ENCODE data around the gene PRDX1.

DNA sequence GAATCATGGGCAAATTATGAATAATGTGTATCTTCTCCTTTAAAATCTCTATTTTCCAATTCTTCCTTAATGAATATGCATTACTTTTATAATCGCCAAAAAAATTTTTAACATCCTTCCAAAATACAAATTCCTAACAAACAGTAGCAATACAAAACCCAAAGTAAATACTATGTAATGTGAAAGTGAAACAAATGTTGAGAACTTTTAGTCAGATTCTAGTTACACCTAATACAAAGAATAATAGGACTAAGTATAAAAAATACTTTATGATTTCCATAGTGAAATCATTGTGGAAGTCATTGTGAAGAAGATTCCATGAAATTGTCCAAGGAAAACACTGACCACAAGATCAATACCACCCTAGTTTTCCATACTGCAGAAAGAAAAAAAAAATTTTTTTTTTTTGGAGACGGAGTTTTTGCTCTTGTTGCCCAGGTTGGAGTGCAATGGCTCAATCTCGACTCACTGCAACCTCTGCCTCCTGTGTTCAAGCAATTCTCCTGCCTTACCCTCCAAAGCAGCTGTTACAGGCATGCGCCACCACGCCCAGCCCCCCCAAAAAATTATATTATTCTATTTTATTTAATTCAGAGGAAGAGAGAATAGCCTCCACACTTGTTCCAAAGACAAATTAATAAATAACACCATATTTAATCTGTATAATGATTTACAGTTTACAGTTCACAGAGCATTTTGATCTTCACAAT lies 42.5 kb downstream of the PRDX1 start:
- no peak for TF ChIP-seq CREB1 (IDR thresholded peaks at IDR 0.05)
- TF ChIP-seq CREB1 (CRISPR knock-in tag; IDR thresholded peaks at IDR 0.05), result no peak
- TF ChIP-seq SP4 (CRISPR knock-in tag; IDR thresholded peaks at IDR 0.05), result no peak
- no peak for TF ChIP-seq FOXP1 (IDR thresholded peaks at IDR 0.05)
- TF ChIP-seq FOXP1 (CRISPR knock-in tag; IDR thresholded peaks at IDR 0.05), result no peak
- TF ChIP-seq SIN3A (IDR thresholded peaks at IDR 0.05; ENCODE audit: borderline replicate concordance, low read depth, low read length), result no peak
- TF ChIP-seq ZNF570 (CRISPR knock-in tag; IDR thresholded peaks at IDR 0.05; ENCODE audit: borderline replicate concordance), result no peak
- TF ChIP-seq ATF7 (IDR thresholded peaks at IDR 0.05), result no peak
- TF ChIP-seq ATF7 (CRISPR knock-in tag; IDR thresholded peaks at IDR 0.05), result no peak
- no peak for TF ChIP-seq ZNF780A (CRISPR knock-in tag; IDR thresholded peaks at IDR 0.05)
- no peak for TF ChIP-seq GABPA (IDR thresholded peaks at IDR 0.05; ENCODE audit: low read depth, low read length)
- TF ChIP-seq GABPA (CRISPR knock-in tag; IDR thresholded peaks at IDR 0.05; ENCODE audit: low read depth), result no peak
- no peak for TF ChIP-seq ZNF335 (CRISPR knock-in tag; IDR thresholded peaks at IDR 0.05)
- TF ChIP-seq, protein P1, sequence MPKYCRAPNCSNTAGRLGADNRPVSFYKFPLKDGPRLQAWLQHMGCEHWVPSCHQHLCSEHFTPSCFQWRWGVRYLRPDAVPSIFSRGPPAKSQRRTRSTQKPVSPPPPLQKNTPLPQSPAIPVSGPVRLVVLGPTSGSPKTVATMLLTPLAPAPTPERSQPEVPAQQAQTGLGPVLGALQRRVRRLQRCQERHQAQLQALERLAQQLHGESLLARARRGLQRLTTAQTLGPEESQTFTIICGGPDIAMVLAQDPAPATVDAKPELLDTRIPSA (CRISPR knock-in tag; IDR thresholded peaks at IDR 0.05; ENCODE audit: borderline replicate concordance), result no peak
- TF ChIP-seq, protein P2, sequence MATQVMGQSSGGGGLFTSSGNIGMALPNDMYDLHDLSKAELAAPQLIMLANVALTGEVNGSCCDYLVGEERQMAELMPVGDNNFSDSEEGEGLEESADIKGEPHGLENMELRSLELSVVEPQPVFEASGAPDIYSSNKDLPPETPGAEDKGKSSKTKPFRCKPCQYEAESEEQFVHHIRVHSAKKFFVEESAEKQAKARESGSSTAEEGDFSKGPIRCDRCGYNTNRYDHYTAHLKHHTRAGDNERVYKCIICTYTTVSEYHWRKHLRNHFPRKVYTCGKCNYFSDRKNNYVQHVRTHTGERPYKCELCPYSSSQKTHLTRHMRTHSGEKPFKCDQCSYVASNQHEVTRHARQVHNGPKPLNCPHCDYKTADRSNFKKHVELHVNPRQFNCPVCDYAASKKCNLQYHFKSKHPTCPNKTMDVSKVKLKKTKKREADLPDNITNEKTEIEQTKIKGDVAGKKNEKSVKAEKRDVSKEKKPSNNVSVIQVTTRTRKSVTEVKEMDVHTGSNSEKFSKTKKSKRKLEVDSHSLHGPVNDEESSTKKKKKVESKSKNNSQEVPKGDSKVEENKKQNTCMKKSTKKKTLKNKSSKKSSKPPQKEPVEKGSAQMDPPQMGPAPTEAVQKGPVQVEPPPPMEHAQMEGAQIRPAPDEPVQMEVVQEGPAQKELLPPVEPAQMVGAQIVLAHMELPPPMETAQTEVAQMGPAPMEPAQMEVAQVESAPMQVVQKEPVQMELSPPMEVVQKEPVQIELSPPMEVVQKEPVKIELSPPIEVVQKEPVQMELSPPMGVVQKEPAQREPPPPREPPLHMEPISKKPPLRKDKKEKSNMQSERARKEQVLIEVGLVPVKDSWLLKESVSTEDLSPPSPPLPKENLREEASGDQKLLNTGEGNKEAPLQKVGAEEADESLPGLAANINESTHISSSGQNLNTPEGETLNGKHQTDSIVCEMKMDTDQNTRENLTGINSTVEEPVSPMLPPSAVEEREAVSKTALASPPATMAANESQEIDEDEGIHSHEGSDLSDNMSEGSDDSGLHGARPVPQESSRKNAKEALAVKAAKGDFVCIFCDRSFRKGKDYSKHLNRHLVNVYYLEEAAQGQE (IDR thresholded peaks at IDR 0.05; ENCODE audit: borderline replicate concordance in 1 of 2, low read depth in 1 of 2, low read length in 2 of 2), result no peak
- TF ChIP-seq, protein P3, sequence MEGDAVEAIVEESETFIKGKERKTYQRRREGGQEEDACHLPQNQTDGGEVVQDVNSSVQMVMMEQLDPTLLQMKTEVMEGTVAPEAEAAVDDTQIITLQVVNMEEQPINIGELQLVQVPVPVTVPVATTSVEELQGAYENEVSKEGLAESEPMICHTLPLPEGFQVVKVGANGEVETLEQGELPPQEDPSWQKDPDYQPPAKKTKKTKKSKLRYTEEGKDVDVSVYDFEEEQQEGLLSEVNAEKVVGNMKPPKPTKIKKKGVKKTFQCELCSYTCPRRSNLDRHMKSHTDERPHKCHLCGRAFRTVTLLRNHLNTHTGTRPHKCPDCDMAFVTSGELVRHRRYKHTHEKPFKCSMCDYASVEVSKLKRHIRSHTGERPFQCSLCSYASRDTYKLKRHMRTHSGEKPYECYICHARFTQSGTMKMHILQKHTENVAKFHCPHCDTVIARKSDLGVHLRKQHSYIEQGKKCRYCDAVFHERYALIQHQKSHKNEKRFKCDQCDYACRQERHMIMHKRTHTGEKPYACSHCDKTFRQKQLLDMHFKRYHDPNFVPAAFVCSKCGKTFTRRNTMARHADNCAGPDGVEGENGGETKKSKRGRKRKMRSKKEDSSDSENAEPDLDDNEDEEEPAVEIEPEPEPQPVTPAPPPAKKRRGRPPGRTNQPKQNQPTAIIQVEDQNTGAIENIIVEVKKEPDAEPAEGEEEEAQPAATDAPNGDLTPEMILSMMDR (CRISPR knock-in tag; IDR thresholded peaks at IDR 0.05), result no peak

All from HepG2 (cell line).